HCT116 (cell line): ENCODE measurements around the gene ZBED5. TPM values are rescaled to one million over a fixed set of nuclear protein-coding genes. Genes with fewer than 3 reads are reported as not detected.

Experiments used
- ATAC-seq: fragments of 200-7000 bp; cut with Tn5 transposase; 2 replicates; pipeline ENCODE4 v1.9.1; 2020; ENCODE audit warnings: mild to moderate bottlenecking, moderate library complexity
- BruUV-seq: library from RNA; stranded (reverse); fragments of 400-500 nt; replicated peaks from 2 replicates; lab custom pipeline; 2021; lab: Mats Ljungman, UMichigan
- CTCF ChIA-PET: fragments of 300-600 bp; sonication (Branson Sonifier 250); formaldehyde crosslinking; loops from one replicate; lab custom pipeline; 2021; ENCODE audit warnings: antibody characterized with exemption; lab: Charles Lee
- POLR2A ChIA-PET: fragments of 300-600, 350-600 bp; sonication (Branson Sonifier 250); formaldehyde crosslinking; loops from one replicate; lab custom pipeline; 2021; ENCODE audit warnings: antibody characterized with exemption; lab: Charles Lee
- RAD21 ChIA-PET, 2 experiments: fragments of 300-600 bp; sonication (Branson Sonifier 250); formaldehyde crosslinking; loops; one replicate each; lab custom pipeline; 2023; ENCODE audit warnings: low total read pairs in 2 of 2; ENCODE audit not compliant: uncharacterized antibody in 2 of 2, unreplicated experiment in 2 of 2, low non-redundant PET in 1 of 2; lab: Charles Lee
- DNase-seq: peaks from one replicate; pipeline ENCODE4 v3.0.0-alpha.2; 2010; ENCODE audit warnings: low read depth, low spot score
- H2AFZ ChIP-seq: fragments of 200-600 bp; shearing (Covaris generic), sonication (generic); 2 replicates; pipeline ENCODE4 v1.6.1; 2017; ENCODE audit warnings: low read depth, mixed run types, mixed read lengths, antibody characterized with exemption, low read length; ENCODE audit not compliant: poor library complexity, severe bottlenecking
- H3K27ac ChIP-seq: 2 replicates; pipeline ENCODE4 v1.5.1; 2012; ENCODE audit warnings: low read depth, low read length
- H3K27me3 ChIP-seq: fragments of 200-600 bp; sonication (generic); 2 replicates; pipeline ENCODE4 v1.6.1; 2016; ENCODE audit warnings: mixed run types, low read length, mixed read lengths; ENCODE audit not compliant: insufficient read depth
- H3K36me3 ChIP-seq, 2 experiments: fragments of 200-500 bp in 1 of 2; fragments of 200-600 bp in 1 of 2; sonication (Bioruptor generic) in 1 of 2; sonication (generic) in 1 of 2; 2 replicates each; pipeline versions ENCODE4 v1.5.1 to v1.6.1; 2014 to 2016; ENCODE audit warnings: low read length in 2 of 2, inconsistent platforms in 1 of 2, mixed read lengths in 1 of 2, mixed run types in 1 of 2; ENCODE audit not compliant: insufficient read depth in 2 of 2, control insufficient read depth in 1 of 2
- H3K4me1 ChIP-seq, 2 experiments: fragments of 200-600 bp in 1 of 2; sonication (generic) in 1 of 2; 2 replicates each; pipeline versions ENCODE4 v1.5.1 to v1.6.1; 2012 to 2017; ENCODE audit warnings: low read length in 2 of 2, inconsistent platforms in 1 of 2, mild to moderate bottlenecking in 1 of 2, mixed read lengths in 1 of 2, mixed run types in 1 of 2, moderate library complexity in 1 of 2; ENCODE audit not compliant: insufficient read depth in 2 of 2, control insufficient read depth in 1 of 2
- H3K4me2 ChIP-seq: fragments of 200-600 bp; sonication (generic); 2 replicates; pipeline ENCODE4 v1.6.1; 2017; ENCODE audit warnings: mixed run types, low read length, mixed read lengths
- H3K4me3 ChIP-seq, 2 experiments: fragments of 200-600 bp in 1 of 2; sonication (generic) in 1 of 2; replicated peaks in 1 of 2; 2 replicates each; pipeline ENCODE4 v1.5.1; 2011 to 2016; ENCODE audit warnings: low read length in 2 of 2, control low read depth in 1 of 2, low read depth in 1 of 2, mild to moderate bottlenecking in 1 of 2, mixed read lengths in 1 of 2, mixed run types in 1 of 2
- H3K79me2 ChIP-seq: fragments of 200-600 bp; sonication (generic); 2 replicates; pipeline ENCODE4 v1.6.1; 2017; ENCODE audit warnings: mild to moderate bottlenecking, mixed run types, low read length, moderate library complexity, mixed read lengths; ENCODE audit not compliant: insufficient read depth
- H3K9ac ChIP-seq: fragments of 200-600 bp; sonication (generic); 2 replicates; pipeline ENCODE4 v1.6.1; 2016; ENCODE audit warnings: low read length, mixed read lengths
- H3K9me2 ChIP-seq: fragments of 200-600 bp; sonication (generic), shearing (Covaris generic); 2 replicates; pipeline ENCODE4 v1.6.1; 2017; ENCODE audit warnings: mixed run types, mild to moderate bottlenecking, moderate library complexity; ENCODE audit not compliant: insufficient read depth
- H3K9me3 ChIP-seq, 2 experiments: fragments of 200-500 bp in 1 of 2; fragments of 200-600 bp in 1 of 2; sonication (Bioruptor generic) in 1 of 2; sonication (generic) in 1 of 2; 2 replicates each; pipeline ENCODE4 v1.6.1; 2014 to 2017; ENCODE audit warnings: low read length in 2 of 2, mixed read lengths in 2 of 2, inconsistent platforms in 1 of 2, low read depth in 1 of 2, mild to moderate bottlenecking in 1 of 2, mixed run types in 1 of 2, moderate library complexity in 1 of 2; ENCODE audit not compliant: control insufficient read depth in 1 of 2, insufficient read depth in 1 of 2
- H4K20me1 ChIP-seq: fragments of 200-600 bp; sonication (generic), shearing (Covaris generic); 2 replicates; pipeline ENCODE4 v1.6.1; 2017; ENCODE audit warnings: mixed run types, mild to moderate bottlenecking, moderate library complexity; ENCODE audit not compliant: insufficient read depth
- REST ChIP-seq: IDR thresholded peaks from 2 replicates; pipeline ENCODE4 v1.6.1; 2012; ENCODE audit warnings: low read depth
- ZFX ChIP-seq: fragments of 450-650 bp; IDR thresholded peaks from 2 replicates; pipeline ENCODE4 v1.6.1; 2017
- intact Hi-C: fragments of 100-400 bp; cut with micrococcal nuclease; formaldehyde crosslinking; loops from 2 replicates; pipeline ENCODE4 v1.10.0; 2022
- total RNA-seq: library from RNA; stranded (reverse); gene quantifications from one replicate; pipeline ENCODE4 v1.2.1, GENCODE V29; 2021; ENCODE audit not compliant: unreplicated experiment

Gene ZBED5
- total RNA-seq, 1 experiment from 2014 or later: 26.8 TPM

DNA sequence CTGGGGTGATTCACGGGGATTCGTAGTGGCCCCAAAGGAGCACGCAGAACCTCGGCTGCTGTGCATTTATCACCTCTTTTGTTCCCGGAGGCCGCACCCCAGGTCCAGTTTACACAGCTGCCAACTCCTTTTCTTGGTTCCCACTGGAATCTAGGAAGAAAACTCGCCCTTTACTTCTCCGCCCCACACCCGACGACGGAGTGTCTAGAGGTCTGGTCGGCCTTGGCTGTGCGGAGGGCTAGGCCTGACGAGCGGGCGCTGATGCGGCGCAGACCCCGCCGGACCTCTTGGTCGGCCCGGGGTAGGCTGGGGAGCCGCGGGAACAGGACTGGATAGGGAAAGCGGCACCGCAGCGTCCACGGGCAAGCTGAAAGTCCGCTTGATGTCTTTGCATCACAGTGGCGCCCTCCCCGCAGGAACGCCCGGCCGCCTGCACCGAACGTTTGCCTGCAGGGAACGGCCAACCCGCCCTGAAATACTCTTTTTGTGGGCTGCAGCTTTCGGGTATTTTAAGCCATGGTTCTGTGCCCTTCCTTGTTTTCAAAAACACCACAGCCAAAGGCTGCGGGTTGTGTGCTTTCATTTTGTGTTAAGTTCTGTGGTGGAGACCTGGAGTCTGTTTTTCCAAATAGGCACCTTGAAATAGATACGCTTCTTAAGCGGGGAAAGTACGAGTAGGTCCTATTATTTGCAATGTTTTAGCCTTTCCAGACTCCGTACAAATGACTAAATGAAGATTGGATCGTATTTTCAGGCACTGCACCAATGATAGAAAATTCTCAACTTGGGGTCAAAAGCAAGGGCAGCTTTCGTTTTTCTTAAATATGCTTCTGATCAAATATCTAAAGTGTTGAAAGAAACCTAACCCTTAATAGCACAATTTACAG, 829 bp upstream of the ZBED5 start:
- Histone ChIP-seq H3K36me3 (peaks cover 17 to 19% of the 10 kb centered on the region in 2 experiments), H3K9ac (peak overlapping the region; percentile 86), H3K27ac (peak overlapping the region; percentile 91), H2AFZ (no peak overlapping the region), H3K9me3 (no peaks in the 10 kb centered on the region), H3K9me2 (no peaks in the 10 kb centered on the region), H4K20me1 (no peaks in the 10 kb centered on the region), H3K4me3 (peak overlapping the region; percentile 86 to 91), H3K79me2 (peaks cover 61% of the 10 kb centered on the region), H3K27me3 (no peaks in the 10 kb centered on the region), H3K4me1 (peaks cover 0 to 21% of the 10 kb centered on the region in 2 experiments; a peak in 2 of 4 replicates), H3K4me2 (peak overlapping the region; percentile 88)
- peak; percentile 40 for ATAC-seq
- BruUV-seq: TSS peak; percentile 75
- intact Hi-C loops: loop anchor here (1.0 to 5.0 kb wide), 3 partner anchors 42 to 74 kb away; partner anchors contain the start of gene EIF4G2
- CTCF ChIA-PET: interaction anchor here (0.6 to 1.6 kb wide), 7 partner anchors 20 to 404 kb away, joined by 3 to 6 read pairs (median 3); partner anchors contain the start of genes AMPD3 and EIF4G2
- no peak for DNase-seq
- TF ChIP-seq REST: no peak
- TF ChIP-seq ZFX: peak; percentile 95
- RAD21 ChIA-PET: interaction anchor here in 1 of 2 experiments (0.8 to 1.4 kb wide), 2 partner anchors 42 kb away, joined by 3 to 6 read pairs; no protein-coding TSS in a partner anchor
- POLR2A ChIA-PET: interaction anchor here (1.0 to 2.7 kb wide), 7 partner anchors 10 to 60 kb away, joined by 3 to 22 read pairs (median 6); partner anchors contain the start of gene EIF4G2
